Caki2 (cell line): Measurements from ENCODE around the gene PSMG4. TPM values are rescaled to one million over a fixed set of nuclear protein-coding genes. Genes with fewer than 3 reads are reported as not detected.

Source experiments
- DNase-seq: peaks from one replicate; pipeline ENCODE4 v3.0.0-alpha.2; 2015; ENCODE audit warnings: low read depth
- in situ Hi-C: cut with HindIII; loops from 2 replicates; pipeline ENCODE4 v1.10.0; 2016; ENCODE audit warnings: low sequenced_read_pairs, low pct_unique_long_range_greater_than_20kb, mixed read lengths
- total RNA-seq: library from RNA; depleted of rRNA; stranded (reverse); fragments of >200 nt; shearing (Covaris generic); gene quantifications from 2 replicates; pipeline ENCODE4 v1.2.3, GENCODE V29; 2014; ENCODE audit warnings: low replicate concordance

The PSMG4 gene
- total RNA-seq, 1 experiment from 2014 or later, result 74.5 TPM

GRCh38 chr6:3283241-3283640 lies 24.5 kb downstream of the PSMG4 start:
- in situ Hi-C loops, result no loop called here
- DNase-seq, result no peak

- no peak for DNase-seq
- in situ Hi-C loops, result no loop called here
These were observed 25.1 kb downstream of the PSMG4 start for GRCh38 chr6:3283641-3284435.

DNA sequence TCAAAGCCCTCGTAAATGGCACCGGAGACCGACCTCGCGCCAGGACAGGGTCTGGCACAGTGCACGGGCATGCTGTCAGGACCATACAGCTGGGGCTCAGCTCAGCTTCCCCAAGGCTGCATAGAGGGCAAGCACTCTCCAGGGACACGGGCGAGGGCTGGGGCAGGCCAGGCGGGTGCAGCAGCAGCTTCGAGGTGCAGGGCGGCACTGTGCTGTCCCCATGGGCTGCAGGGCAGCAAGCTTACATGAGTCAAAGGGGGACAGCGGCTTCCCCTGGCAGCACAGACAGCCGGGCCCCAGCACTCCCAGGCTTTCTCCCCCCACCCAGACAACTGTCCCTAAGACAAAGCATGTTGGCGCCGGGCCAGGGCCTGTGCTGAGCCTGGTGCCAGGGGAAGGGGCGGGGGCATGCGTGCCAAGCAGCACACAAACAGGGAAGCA lies 25.7 kb downstream of the PSMG4 start:
- DNase-seq, result no peak
- in situ Hi-C loops, result no loop called here

GRCh38 chr6:3285049-3285639 lies 26.4 kb downstream of the PSMG4 start:
- in situ Hi-C loops, result no loop called here
- DNase-seq, result no peak

DNA sequence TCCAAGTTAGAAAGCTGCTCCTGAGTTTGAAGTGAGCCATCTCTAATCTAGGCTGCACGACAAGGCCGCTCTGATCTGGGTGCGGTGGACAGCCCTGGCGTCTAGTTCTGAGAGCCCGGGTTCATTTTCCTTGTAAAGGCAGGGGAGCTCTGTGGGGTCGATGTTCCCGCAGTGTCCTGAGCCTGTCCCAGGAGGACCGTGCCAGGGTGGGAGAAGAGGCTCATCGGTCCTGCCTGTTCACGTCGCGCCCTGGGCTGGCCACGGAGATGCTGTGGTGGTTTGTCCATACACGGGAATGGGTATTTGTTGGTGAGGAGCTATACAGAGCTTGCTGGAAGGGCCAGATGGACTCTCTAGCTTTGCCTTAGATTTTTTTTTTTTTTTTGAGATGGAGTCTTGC lies 27.0 kb downstream of the PSMG4 start:
- in situ Hi-C loops, result no loop called here
- no peak for DNase-seq

DNA sequence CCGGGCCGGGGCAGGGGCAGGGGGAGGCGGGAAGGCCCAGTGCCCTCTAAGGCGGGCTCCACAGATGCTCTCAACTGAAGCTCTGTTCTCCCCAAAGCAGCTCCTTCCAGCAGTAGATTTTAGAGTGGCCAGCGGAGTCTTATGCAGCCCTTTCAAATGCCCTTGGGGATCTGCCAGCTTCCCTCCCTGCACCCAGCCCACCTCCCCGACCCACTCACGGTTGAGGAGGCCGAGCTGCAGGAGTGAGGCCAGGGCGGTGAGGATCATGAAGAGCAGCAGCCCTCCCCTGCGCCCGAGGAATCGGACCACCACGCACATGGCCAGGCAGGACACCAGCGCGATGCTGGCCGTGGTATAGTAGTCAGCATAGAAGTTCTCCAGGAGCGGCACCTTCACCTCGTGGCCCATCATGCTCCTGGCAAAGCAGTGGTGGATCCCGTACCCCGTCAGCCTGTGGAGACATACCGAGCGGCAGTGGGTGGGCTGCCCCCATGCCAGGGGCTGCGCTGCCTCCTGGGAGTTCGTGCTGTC lies 28.0 kb downstream of the PSMG4 start:
- no peak for DNase-seq
- in situ Hi-C loops, result no loop called here

DNA sequence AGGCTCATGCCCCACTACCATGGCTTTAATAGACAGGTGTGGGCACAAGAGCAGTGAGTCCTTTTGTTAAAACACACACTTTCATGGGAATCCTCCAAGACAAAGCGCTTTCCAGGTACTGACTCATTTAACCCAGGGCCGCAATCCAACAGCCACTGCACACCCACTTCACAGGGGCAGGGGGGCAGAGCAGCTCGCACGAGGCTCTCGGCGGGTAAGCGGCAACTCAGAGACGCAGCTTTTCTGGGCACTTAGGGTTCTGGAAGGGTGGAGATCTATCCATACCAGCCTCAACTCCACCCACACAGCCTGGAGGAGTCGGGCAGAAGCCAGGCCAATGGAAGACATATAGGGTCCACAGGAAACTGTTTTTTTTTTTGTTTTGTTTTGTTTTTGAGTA lies 28.6 kb downstream of the PSMG4 start:
- DNase-seq, result no peak
- in situ Hi-C loops, result no loop called here

- in situ Hi-C loops, result no loop called here
- no peak for DNase-seq
These were observed 29.4 kb downstream of the PSMG4 start for GRCh38 chr6:3287976-3288707.

DNA sequence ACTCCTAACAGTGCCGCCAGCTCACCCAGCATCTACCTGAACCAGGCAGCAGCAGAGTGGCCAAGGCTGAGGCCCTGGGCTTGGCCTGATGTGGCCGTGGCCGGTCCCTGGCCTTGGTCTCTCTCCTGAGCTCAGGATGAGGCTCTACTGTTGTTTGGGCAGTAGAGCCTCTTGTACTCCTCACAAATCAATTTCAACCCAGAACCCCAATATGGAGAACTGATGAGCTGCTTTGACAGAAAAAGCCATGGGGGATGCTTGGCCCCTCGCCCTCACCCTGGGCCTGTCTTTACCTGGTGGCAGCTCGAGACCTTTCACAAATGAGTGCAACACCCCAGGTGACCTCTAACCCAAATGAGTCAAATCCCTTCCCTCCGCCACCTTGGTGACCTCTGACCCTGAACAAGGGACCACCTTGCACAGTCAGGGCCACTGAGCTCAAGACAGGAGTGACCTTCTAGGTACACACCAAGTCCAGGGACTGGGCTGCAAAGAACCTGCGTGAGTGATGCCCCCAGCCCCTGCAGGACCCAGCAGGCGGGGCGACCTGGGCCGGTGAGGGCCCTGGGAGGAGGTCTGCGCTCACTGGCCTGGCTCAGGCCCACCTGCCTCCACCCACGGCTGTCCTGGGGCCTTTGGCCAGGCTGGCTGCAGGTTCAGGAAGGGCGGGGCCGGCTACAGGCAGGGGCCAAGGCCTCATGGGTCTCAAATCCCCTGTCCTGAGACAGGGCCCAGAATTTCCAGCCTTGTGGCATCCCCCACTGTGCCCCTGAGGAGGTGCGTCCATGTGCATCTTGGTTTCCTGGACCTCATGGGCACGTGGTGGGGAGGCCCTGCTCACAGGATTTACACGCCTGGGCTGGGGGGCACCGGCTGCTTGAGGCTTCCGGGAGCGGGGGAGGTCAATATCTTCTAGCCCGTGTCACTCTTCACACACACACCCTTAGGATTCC lies 30.2 kb downstream of the PSMG4 start:
- DNase-seq, result no peak
- in situ Hi-C loops, result no loop called here

DNA sequence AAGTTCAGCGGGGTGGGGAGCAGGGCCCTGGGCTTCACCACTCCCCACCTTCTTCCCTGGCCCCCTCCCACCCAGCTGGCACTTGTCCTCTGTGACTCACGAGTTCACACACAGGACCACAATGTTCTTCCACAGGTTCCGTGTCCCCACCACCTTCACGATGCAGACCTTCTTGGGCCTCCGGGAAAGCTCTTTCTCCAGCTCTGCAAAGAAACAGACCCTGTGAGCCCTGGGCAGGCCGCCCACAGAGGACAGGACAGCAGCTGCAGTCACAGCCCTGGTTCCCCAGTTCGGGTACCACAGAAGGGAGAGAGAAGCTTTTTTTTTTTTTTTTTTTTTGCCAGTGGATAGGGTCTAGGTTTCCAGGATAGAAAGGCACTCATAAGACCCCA lies 30.9 kb downstream of the PSMG4 start:
- DNase-seq, result no peak
- in situ Hi-C loops, result no loop called here

- DNase-seq, result no peak
- in situ Hi-C loops, result no loop called here
These were observed 31.6 kb downstream of the PSMG4 start for GRCh38 chr6:3290149-3290930.

DNA sequence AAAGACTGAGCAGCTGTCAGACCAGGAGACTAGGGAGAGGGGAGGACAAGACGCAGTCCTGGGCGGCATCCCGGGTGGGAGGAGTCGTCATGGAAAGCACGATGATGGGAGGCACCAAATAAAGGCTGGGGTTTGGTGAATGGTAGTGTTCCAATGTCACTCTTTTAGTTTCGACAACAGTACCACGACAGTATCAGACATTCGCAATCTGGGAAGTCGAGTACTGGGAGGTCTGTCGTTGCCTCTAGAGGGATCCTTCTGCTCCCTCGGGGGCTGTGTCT lies 32.1 kb downstream of the PSMG4 start:
- in situ Hi-C loops, result no loop called here
- no peak for DNase-seq

DNA sequence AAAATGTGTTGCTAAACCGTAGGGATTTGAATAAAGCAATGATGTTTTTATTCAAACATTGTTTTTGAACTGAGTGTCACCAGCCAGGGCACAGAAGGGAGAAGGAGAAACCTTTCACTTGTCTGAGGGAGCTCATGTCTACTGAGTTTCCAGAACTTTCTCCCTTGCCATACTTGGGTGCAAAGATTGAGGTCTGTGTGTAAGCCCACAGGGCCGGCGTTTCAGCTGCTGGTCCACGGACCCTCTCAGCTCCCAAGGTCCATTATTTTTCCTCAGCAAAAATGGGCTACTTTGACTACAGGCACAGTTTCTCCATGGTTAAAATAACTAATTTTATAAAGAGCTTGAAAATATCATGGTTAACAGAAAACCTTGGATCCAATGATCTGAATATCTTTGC lies 32.6 kb downstream of the PSMG4 start:
- in situ Hi-C loops, result no loop called here
- DNase-seq, result no peak

- in situ Hi-C loops, result no loop called here
- no peak for DNase-seq
These were observed 33.2 kb downstream of the PSMG4 start for GRCh38 chr6:3291987-3292386.

GRCh38 chr6:3292431-3293197 lies 33.9 kb downstream of the PSMG4 start:
- in situ Hi-C loops, result no loop called here
- no peak for DNase-seq

DNA sequence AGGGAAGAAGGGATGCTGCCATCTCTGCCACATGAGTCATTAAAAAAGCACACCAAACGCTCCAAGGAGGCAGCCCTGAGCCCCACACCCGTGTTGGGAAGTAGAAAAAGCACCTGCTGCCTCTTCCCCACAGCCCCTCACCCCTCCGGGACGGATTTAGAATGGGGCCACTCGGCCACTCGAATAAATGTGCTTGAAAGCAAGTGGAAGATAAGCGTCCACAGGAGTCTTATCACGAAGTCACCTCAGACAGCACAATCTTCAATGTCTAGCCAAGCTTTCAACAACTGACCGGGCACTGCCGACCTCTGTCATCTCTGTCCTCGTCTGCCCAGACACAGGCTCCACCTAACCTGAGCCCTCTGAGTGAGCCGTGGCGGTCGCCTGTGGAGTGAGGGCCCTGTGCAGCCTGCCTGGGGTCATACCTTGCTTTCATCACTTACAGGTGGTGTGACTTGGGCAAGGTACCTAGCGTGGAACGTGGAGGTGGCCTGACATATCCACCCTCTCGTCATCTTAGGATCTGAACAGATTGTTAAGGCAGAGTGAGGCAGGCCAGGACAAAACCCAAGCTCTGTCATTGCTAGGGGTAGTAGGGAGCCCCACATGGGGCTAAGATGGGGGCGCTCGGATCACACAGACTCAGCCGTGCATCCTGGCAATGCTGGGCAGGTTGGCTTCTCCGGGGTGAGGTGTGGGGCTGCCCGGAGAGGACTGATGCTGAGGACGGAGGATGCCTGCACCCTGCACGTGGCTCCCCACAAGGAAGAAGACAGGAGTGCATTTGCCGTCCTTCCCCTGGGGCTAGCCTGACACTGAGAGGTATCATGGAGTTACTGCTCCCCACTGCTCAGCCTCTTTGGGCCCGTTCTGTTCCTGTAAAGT lies 34.8 kb downstream of the PSMG4 start:
- DNase-seq, result no peak
- in situ Hi-C loops, result no loop called here
